GM23338 (cell line): ENCODE measurements around the gene SOD2. TPM values are rescaled to one million over a fixed set of nuclear protein-coding genes. Genes with fewer than 3 reads are reported as not detected.

ENCODE experiments used
- ATAC-seq: fragments of 200-7000 bp; cut with Tn5 transposase; 3 replicates; pipeline ENCODE4 v1.9.1; 2020
- DNase-seq: peaks from one replicate; pipeline ENCODE4 v3.0.0-alpha.2; 2015; ENCODE audit warnings: low spot score
- H2AFZ ChIP-seq: fragments of 200-600 bp; sonication (generic); 2 replicates; pipeline ENCODE4 v1.8.0; 2016; ENCODE audit warnings: antibody characterized with exemption, mild to moderate bottlenecking, moderate library complexity
- H3F3A ChIP-seq: fragments of 200-600 bp; sonication (generic); replicated peaks from 2 replicates; pipeline ENCODE4 v1.8.0; 2017; ENCODE audit warnings: antibody characterized with exemption, mixed run types, low read depth
- H3K27ac ChIP-seq: fragments of 200-600 bp; sonication (generic); 2 replicates; pipeline ENCODE4 v1.6.1; 2016; ENCODE audit warnings: low read depth
- H3K27me3 ChIP-seq: fragments of 200-600 bp; sonication (generic); 2 replicates; pipeline ENCODE4 v1.8.0; 2016; ENCODE audit warnings: mild to moderate bottlenecking, mixed run types, moderate library complexity; ENCODE audit not compliant: insufficient read depth
- H3K36me3 ChIP-seq: fragments of 200-600 bp; sonication (generic); 2 replicates; pipeline ENCODE4 v1.8.0; 2016; ENCODE audit warnings: mild to moderate bottlenecking; ENCODE audit not compliant: insufficient read depth
- H3K4me1 ChIP-seq: fragments of 200-600 bp; sonication (generic); 2 replicates; pipeline ENCODE4 v1.8.0; 2016; ENCODE audit warnings: mild to moderate bottlenecking, moderate library complexity; ENCODE audit not compliant: insufficient read depth
- H3K4me2 ChIP-seq: fragments of 200-600 bp; sonication (generic); 2 replicates; pipeline ENCODE4 v1.7.1; 2017; ENCODE audit warnings: mixed run types
- H3K4me3 ChIP-seq: fragments of 200-600 bp; sonication (generic); 2 replicates; pipeline ENCODE4 v1.6.1; 2016; ENCODE audit warnings: mixed run types
- H3K79me2 ChIP-seq: fragments of 200-600 bp; sonication (generic); replicated peaks from 2 replicates; pipeline ENCODE4 v1.8.0; 2017; ENCODE audit warnings: mild to moderate bottlenecking; ENCODE audit not compliant: insufficient read depth
- H3K9me2 ChIP-seq: fragments of 200-600 bp; sonication (generic); 2 replicates; pipeline ENCODE4 v1.8.0; 2017; ENCODE audit not compliant: insufficient read depth
- H4K20me1 ChIP-seq: fragments of 200-600 bp; sonication (generic); replicated peaks from 2 replicates; pipeline ENCODE4 v1.8.0; 2017; ENCODE audit warnings: mild to moderate bottlenecking; ENCODE audit not compliant: insufficient read depth
- H3K27ac Mint-ChIP-seq: 2 replicates; pipeline ENCODE4 v1.8.0; 2020; ENCODE audit warnings: inconsistent platforms, mild to moderate bottlenecking, moderate library complexity, mixed read lengths
- H3K27me3 Mint-ChIP-seq: 3 replicates; pipeline ENCODE4 v1.8.0; 2022; ENCODE audit warnings: low read depth, mild to moderate bottlenecking, moderate library complexity, mixed read lengths, inconsistent platforms; ENCODE audit not compliant: insufficient read depth, poor library complexity
- H3K36me3 Mint-ChIP-seq: 3 replicates; pipeline ENCODE4 v1.8.0; 2021; ENCODE audit warnings: low read depth, mild to moderate bottlenecking, inconsistent platforms, moderate library complexity, mixed read lengths
- H3K4me1 Mint-ChIP-seq: 3 replicates; pipeline ENCODE4 v1.8.0; 2020; ENCODE audit warnings: mild to moderate bottlenecking, inconsistent platforms, mixed read lengths
- H3K4me3 Mint-ChIP-seq: 3 replicates; pipeline ENCODE4 v1.8.0; 2021; ENCODE audit warnings: moderate library complexity, mild to moderate bottlenecking, inconsistent platforms, mixed read lengths
- H3K9me3 Mint-ChIP-seq: 3 replicates; pipeline ENCODE4 v1.8.0; 2020; ENCODE audit warnings: moderate library complexity, mild to moderate bottlenecking, inconsistent platforms, mixed read lengths
- CTCF ChIP-seq, 2 experiments: fragments of 200-600 bp in 1 of 2; sonication (generic) in 1 of 2; conservative IDR thresholded peaks; 2 replicates each; pipeline versions ENCODE4 v1.5.1 to v1.6.1; 2016 to 2017; ENCODE audit warnings: antibody characterized with exemption in 2 of 2, low read depth in 2 of 2, mild to moderate bottlenecking in 2 of 2, moderate library complexity in 1 of 2
- EZH2 ChIP-seq: fragments of 200-600 bp; sonication (generic); IDR thresholded peaks from one replicate; pipeline ENCODE4 v1.8.0; 2017; ENCODE audit warnings: antibody characterized with exemption, mild to moderate bottlenecking, low read depth; ENCODE audit not compliant: unreplicated experiment
- EZH2phosphoT487 ChIP-seq: fragments of 200-600 bp; sonication (generic); IDR thresholded peaks from one replicate; pipeline ENCODE4 v1.8.1; 2018; ENCODE audit warnings: antibody characterized with exemption; ENCODE audit not compliant: unreplicated experiment
- JUNB ChIP-seq: IDR thresholded peaks from one replicate; pipeline ENCODE4 v1.6.1; 2016; ENCODE audit warnings: antibody characterized with exemption; ENCODE audit not compliant: unreplicated experiment
- NANOG ChIP-seq: IDR thresholded peaks from 2 replicates; pipeline ENCODE4 v1.6.1; 2016; ENCODE audit warnings: antibody characterized with exemption, borderline replicate concordance
- REST ChIP-seq: IDR thresholded peaks from one replicate; pipeline ENCODE4 v1.6.1; 2018; ENCODE audit warnings: antibody characterized with exemption; ENCODE audit not compliant: unreplicated experiment
- ZNF114 ChIP-seq: fragments of 250-450 bp; sonication (Bioruptor Pico); IDR thresholded peaks from 2 replicates; pipeline ENCODE4 v1.5.0; 2020; ENCODE audit warnings: mild to moderate bottlenecking, moderate library complexity
- polyA plus RNA-seq: library from polyadenylated mRNA; unstranded; fragments of >200 nt; fragmentation: Nextera tagmentation; extraction: Ambion mirVana; gene quantifications from 2 replicates; pipeline ENCODE4 v1.2.1, GENCODE V29; 2016
- total RNA-seq: library from RNA; depleted of rRNA; stranded (reverse); fragments of >200 nt; shearing (Covaris generic); gene quantifications from 2 replicates; pipeline ENCODE4 v1.2.3, GENCODE V29; 2014
- TF ChIP-seq, protein P1 (sequence below): IDR thresholded peaks from 2 replicates; pipeline ENCODE4 v1.6.1; 2016; ENCODE audit warnings: antibody characterized with exemption

The SOD2 gene
- total and polyA plus RNA-seq, 2 experiments from 2014 or later = 44.1 to 73.0 TPM

DNA sequence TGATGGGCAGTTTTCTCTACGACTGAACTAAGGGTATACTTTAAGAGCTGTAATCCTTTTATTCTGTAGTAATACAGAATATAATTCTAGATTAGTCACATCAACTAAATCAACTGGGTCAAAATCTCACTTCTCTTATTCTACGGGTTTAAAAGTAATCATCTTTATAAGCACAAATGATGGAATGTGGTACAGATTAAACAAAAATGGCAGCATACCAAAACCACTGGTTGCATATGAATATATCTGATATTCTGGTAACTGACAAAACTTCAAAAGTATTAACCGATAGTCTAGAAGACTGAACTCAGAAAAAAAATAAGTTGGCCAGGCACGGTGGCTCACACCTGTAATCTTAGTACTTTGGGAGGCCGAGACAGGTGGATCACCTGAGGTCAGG lies 7.0 kb downstream of the SOD2 start (continued):
- TF ChIP-seq REST (no peak), CTCF (conservative IDR thresholded peaks at IDR 0.05; ENCODE audit: low read depth in 2 of 2) (no peak), EZH2 (no peak), JUNB (no peak), ZNF114 (CRISPR knock-in tag) (no peak), EZH2phosphoT487 (no peak)
- TF ChIP-seq, protein P1, sequence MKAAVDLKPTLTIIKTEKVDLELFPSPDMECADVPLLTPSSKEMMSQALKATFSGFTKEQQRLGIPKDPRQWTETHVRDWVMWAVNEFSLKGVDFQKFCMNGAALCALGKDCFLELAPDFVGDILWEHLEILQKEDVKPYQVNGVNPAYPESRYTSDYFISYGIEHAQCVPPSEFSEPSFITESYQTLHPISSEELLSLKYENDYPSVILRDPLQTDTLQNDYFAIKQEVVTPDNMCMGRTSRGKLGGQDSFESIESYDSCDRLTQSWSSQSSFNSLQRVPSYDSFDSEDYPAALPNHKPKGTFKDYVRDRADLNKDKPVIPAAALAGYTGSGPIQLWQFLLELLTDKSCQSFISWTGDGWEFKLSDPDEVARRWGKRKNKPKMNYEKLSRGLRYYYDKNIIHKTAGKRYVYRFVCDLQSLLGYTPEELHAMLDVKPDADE = no peak

DNA sequence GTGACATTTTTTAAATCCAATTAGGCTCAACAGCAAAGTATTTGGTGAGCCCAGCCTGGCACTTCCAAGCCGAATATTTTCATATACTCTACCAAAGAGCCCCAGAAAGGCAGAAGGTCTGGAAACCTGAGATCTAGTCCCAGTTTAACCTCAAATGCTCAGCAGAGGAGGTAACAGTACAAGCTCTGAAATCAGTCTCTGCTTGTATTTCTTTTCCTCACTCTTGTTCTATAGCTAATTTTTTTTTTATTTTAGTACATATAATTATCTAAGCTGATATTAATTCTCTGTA lies 9.1 kb downstream of the SOD2 start:
- H3F3A ChIP-seq = no peaks in the 10 kb centered on the region
- TF ChIP-seq, protein P1 = no peak
- TF ChIP-seq CTCF (conservative IDR thresholded peaks at IDR 0.05; ENCODE audit: low read depth in 2 of 2) (no peak), REST (no peak), NANOG (no peak)

More for the DNA sequence above, 9.1 kb downstream of the SOD2 start:
- peaks cover 13% of the 10 kb centered on the region for H4K20me1 ChIP-seq
- no peaks in the 10 kb centered on the region for H3K27me3 ChIP-seq
- H3K4me1 ChIP-seq = no peaks in the 10 kb centered on the region
- no peak overlapping the region for H3K4me2 ChIP-seq
- H3K4me3 ChIP-seq = no peak overlapping the region
- Mint-ChIP-seq H3K36me3 (peaks cover 43% of the 10 kb centered on the region), H3K27me3 (no peaks in the 10 kb centered on the region), H3K9me3 (no peaks in the 10 kb centered on the region), H3K27ac (no peak overlapping the region), H3K4me3 (no peak overlapping the region), H3K4me1 (no peaks in the 10 kb centered on the region)
- peaks cover 34% of the 10 kb centered on the region for H3K79me2 ChIP-seq
- DNase-seq (no peak), ATAC-seq (no peak)
- H3K27ac ChIP-seq = no peak overlapping the region
- H2AFZ ChIP-seq = no peak overlapping the region
- no peaks in the 10 kb centered on the region for H3K9me2 ChIP-seq
- peaks cover 27% of the 10 kb centered on the region for H3K36me3 ChIP-seq
